IMR-90 (cell line): ENCODE results near the gene ADAMTSL2. TPM values are rescaled to one million over a fixed set of nuclear protein-coding genes. Genes with fewer than 3 reads are reported as not detected.

Experiments used
- ATAC-seq: fragments of 200-7000 bp; cut with Tn5 transposase; 2 replicates; pipeline ENCODE4 v1.9.1; 2020; ENCODE audit warnings: low read depth, mild to moderate bottlenecking, moderate library complexity
- BruUV-seq: library from RNA; stranded (reverse); fragments of 400-500 nt; replicated peaks from 2 replicates; lab custom pipeline; 2021; lab: Mats Ljungman, UMichigan
- CTCF ChIA-PET: fragments of 300-600 bp; formaldehyde crosslinking; extraction: SDS; loops from one replicate; lab custom pipeline; 2021; ENCODE audit warnings: antibody characterized with exemption; lab: Yijun Ruan, JAX
- POLR2A ChIA-PET: fragments of 300-600 bp; sonication (Branson Sonifier 250); formaldehyde crosslinking; loops from one replicate; lab custom pipeline; 2022; ENCODE audit warnings: antibody characterized with exemption; ENCODE audit not compliant: unreplicated experiment; lab: Charles Lee
- DNase-seq: peaks from one replicate; pipeline ENCODE4 v3.0.0; 2013
- H2AFZ ChIP-seq: replicated peaks from 2 replicates; pipeline ENCODE3; 2013; ENCODE audit warnings: low read length, mild to moderate bottlenecking; ENCODE audit not compliant: poor library complexity
- H2AK5ac ChIP-seq: 2 replicates; pipeline ENCODE4 v1.6.1; 2013; ENCODE audit warnings: low read depth, low read length, inconsistent platforms
- H2AK9ac ChIP-seq: replicated peaks from 2 replicates; pipeline ENCODE3; 2013; ENCODE audit warnings: mild to moderate bottlenecking, low read depth, low read length, moderate library complexity; ENCODE audit not compliant: poor library complexity
- H2BK120ac ChIP-seq: 2 replicates; pipeline ENCODE4 v1.6.1; 2013; ENCODE audit warnings: low read depth, low read length, inconsistent platforms
- H2BK15ac ChIP-seq: 3 replicates; pipeline ENCODE4 v1.6.1; 2013; ENCODE audit warnings: low read depth, low read length, inconsistent platforms
- H2BK20ac ChIP-seq: 2 replicates; pipeline ENCODE4 v1.6.1; 2013; ENCODE audit warnings: low read depth, mild to moderate bottlenecking, inconsistent platforms, low read length, moderate library complexity
- H2BK5ac ChIP-seq: 2 replicates; pipeline ENCODE4 v1.6.1; 2013; ENCODE audit warnings: mild to moderate bottlenecking, low read depth, low read length, inconsistent platforms; ENCODE audit not compliant: poor library complexity, severe bottlenecking
- H3K14ac ChIP-seq: replicated peaks from 2 replicates; pipeline ENCODE4 v1.6.1; 2013; ENCODE audit warnings: low read depth, low read length, inconsistent platforms
- H3K18ac ChIP-seq: 2 replicates; pipeline ENCODE4 v1.6.1; 2013; ENCODE audit warnings: low read depth, low read length, control low read depth
- H3K23ac ChIP-seq: 2 replicates; pipeline ENCODE4 v1.6.1; 2013; ENCODE audit warnings: low read depth, low read length, inconsistent platforms
- H3K27ac ChIP-seq: 2 replicates; pipeline ENCODE4 v1.5.1; 2013; ENCODE audit warnings: mild to moderate bottlenecking, control low read depth, low read length; ENCODE audit not compliant: insufficient read depth
- H3K27me3 ChIP-seq: 2 replicates; pipeline ENCODE4 v1.6.1; 2013; ENCODE audit warnings: low read length; ENCODE audit not compliant: control insufficient read depth, insufficient read depth
- H3K36me3 ChIP-seq: 2 replicates; pipeline ENCODE4 v1.6.1; 2013; ENCODE audit warnings: low read length, mixed read lengths; ENCODE audit not compliant: control insufficient read depth, insufficient read depth
- H3K4ac ChIP-seq: 2 replicates; pipeline ENCODE4 v1.6.1; 2013; ENCODE audit warnings: low read depth, low read length, inconsistent platforms
- H3K4me1 ChIP-seq: 2 replicates; pipeline ENCODE4 v1.6.1; 2013; ENCODE audit warnings: low read length, mixed read lengths; ENCODE audit not compliant: control insufficient read depth, insufficient read depth
- H3K4me2 ChIP-seq: 2 replicates; pipeline ENCODE4 v1.6.1; 2013; ENCODE audit warnings: low read depth, mild to moderate bottlenecking, control low read depth, low read length, moderate library complexity
- H3K4me3 ChIP-seq: 2 replicates; pipeline ENCODE4 v1.5.1; 2013; ENCODE audit warnings: low read depth, mild to moderate bottlenecking, control low read depth, low read length, moderate library complexity; ENCODE audit not compliant: insufficient read depth
- H3K56ac ChIP-seq: 2 replicates; pipeline ENCODE4 v1.6.1; 2013; ENCODE audit warnings: low read length, inconsistent platforms; ENCODE audit not compliant: insufficient read depth; ENCODE audit errors: extremely low read depth
- H3K79me1 ChIP-seq, 2 experiments: 2 replicates each; pipeline ENCODE4 v1.6.1; 2013; ENCODE audit warnings: low read length in 2 of 2, inconsistent platforms in 1 of 2, low read depth in 1 of 2
- H3K9ac ChIP-seq: 2 replicates; pipeline ENCODE4 v1.6.1; 2013; ENCODE audit warnings: low read depth, low read length, control low read depth
- H3K9me1 ChIP-seq: 2 replicates; pipeline ENCODE4 v1.6.1; 2013; ENCODE audit warnings: low read length, inconsistent platforms; ENCODE audit not compliant: insufficient read depth
- H3K9me3 ChIP-seq: 2 replicates; pipeline ENCODE4 v1.6.1; 2013; ENCODE audit warnings: low read length; ENCODE audit not compliant: control insufficient read depth, insufficient read depth
- H4K20me1 ChIP-seq: 2 replicates; pipeline ENCODE4 v1.6.1; 2013; ENCODE audit warnings: low read length, inconsistent platforms; ENCODE audit not compliant: insufficient read depth
- H4K5ac ChIP-seq: 2 replicates; pipeline ENCODE4 v1.6.1; 2013; ENCODE audit warnings: mild to moderate bottlenecking, low read depth, low read length, control low read depth
- H4K8ac ChIP-seq, 2 experiments: 2 replicates each; pipeline ENCODE4 v1.6.1; 2013; ENCODE audit warnings: low read depth in 2 of 2, low read length in 2 of 2, control low read depth in 1 of 2, inconsistent platforms in 1 of 2
- H4K91ac ChIP-seq: 2 replicates; pipeline ENCODE4 v1.6.1; 2013; ENCODE audit warnings: low read depth, low read length, inconsistent platforms; ENCODE audit not compliant: insufficient read depth
- BHLHE40 ChIP-seq: fragments of 150-350 bp; IDR thresholded peaks from 2 replicates; pipeline ENCODE4 v1.6.1; 2016; ENCODE audit warnings: mild to moderate bottlenecking, low read depth, low read length
- CHD1 ChIP-seq: IDR thresholded peaks from 2 replicates; pipeline ENCODE4 v1.6.1; 2012; ENCODE audit warnings: low read depth, low read length, improper control_type of control experiment
- ELK1 ChIP-seq: fragments of 150-350 bp; IDR thresholded peaks from 2 replicates; pipeline ENCODE4 v1.6.1; 2016; ENCODE audit warnings: low read depth, mild to moderate bottlenecking, low read length, moderate library complexity, borderline replicate concordance
- MAZ ChIP-seq: IDR thresholded peaks from 2 replicates; pipeline ENCODE4 v1.6.1; 2012; ENCODE audit warnings: low read depth, mild to moderate bottlenecking, low read length, improper control_type of control experiment, moderate library complexity, borderline replicate concordance
- RAD21 ChIP-seq: IDR thresholded peaks from 2 replicates; pipeline ENCODE4 v1.6.1; 2012; ENCODE audit warnings: low read length, improper control_type of control experiment
- RCOR1 ChIP-seq: IDR thresholded peaks from 2 replicates; pipeline ENCODE4 v1.6.1; 2012; ENCODE audit warnings: mild to moderate bottlenecking, low read length, improper control_type of control experiment; ENCODE audit not compliant: insufficient replicate concordance
- WGBS, 2 experiments: methylation state at CpG; one replicate each; pipeline versions ENCODE4 v1.1.5 to v1.1.7; 2013; ENCODE audit warnings: missing lambda C conversion rate in 2 of 2; ENCODE audit not compliant: insufficient read length in 1 of 2; ENCODE audit errors: extremely low coverage in 2 of 2; 5-methylcytosine and 5-hydroxymethylcytosine counted together
- dilution Hi-C: fragments of 300-500 bp; cut with HindIII; formaldehyde crosslinking; loops from one replicate; pipeline ENCODE4 v1.14.3; 2018; ENCODE audit warnings: low sequenced_read_pairs; ENCODE audit not compliant: unreplicated experiment
- in situ Hi-C: fragments of 300-500 bp; cut with MboI; formaldehyde crosslinking; loops from 3 replicates; pipeline ENCODE4 v1.14.3; 2019; ENCODE audit warnings: low sequenced_read_pairs, inconsistent platforms, mixed read lengths
- intact Hi-C: fragments of 100-400 bp; cut with micrococcal nuclease; formaldehyde crosslinking; loops from 2 replicates; pipeline ENCODE4 v1.10.0; 2022
- polyA plus RNA-seq, 3 experiments: library from polyadenylated mRNA; depleted of rRNA; stranded (reverse); fragments of >200 nt; gene quantifications; 2 replicates each; pipeline ENCODE4 v1.2.3, GENCODE V29; 2012; ENCODE audit warnings: low replicate concordance in 1 of 3
- total RNA-seq: library from RNA; depleted of rRNA; stranded (reverse); fragments of >200 nt; gene quantifications from 2 replicates; pipeline ENCODE4 v1.2.3, GENCODE V29; 2012
- TF ChIP-seq, protein P1 (sequence below): fragments of 150-350 bp; IDR thresholded peaks from 2 replicates; pipeline ENCODE4 v1.6.1; 2017; ENCODE audit warnings: mild to moderate bottlenecking, antibody characterized with exemption, low read length, low read depth

ADAMTSL2 gene
- total and polyA plus RNA-seq, 2 of the 4 experiments (the other 2 are of a cell fraction) = not detected

- Histone ChIP-seq H4K91ac (no peak overlapping the region), H2AK9ac (no peak overlapping the region), H3K56ac (no peak overlapping the region), H3K36me3 (no peaks in the 10 kb centered on the region), H3K14ac (no peak overlapping the region), H2BK20ac (no peak overlapping the region), H2AK5ac (no peak overlapping the region), H4K8ac (no peak overlapping the region), H4K20me1 (no peaks in the 10 kb centered on the region), H2BK5ac (no peak overlapping the region), H3K9ac (no peak overlapping the region), H3K27me3 (peaks cover 46% of the 10 kb centered on the region), H3K4me1 (no peaks in the 10 kb centered on the region), H3K9me1 (no peaks in the 10 kb centered on the region), H3K9me3 (no peaks in the 10 kb centered on the region), H3K4ac (no peak overlapping the region), H2BK120ac (no peak overlapping the region), H3K4me2 (no peak overlapping the region), H3K27ac (no peak overlapping the region), H2AFZ (no peak overlapping the region), H2BK15ac (no peak overlapping the region), H3K79me1 (no peaks in the 10 kb centered on the region), H4K5ac (no peak overlapping the region), H3K18ac (no peak overlapping the region), H3K23ac (no peak overlapping the region), H3K4me3 (no peak overlapping the region)
- BruUV-seq = no TSS peak
- whole genome bisulfite sequencing, 2 experiments = no CpG with 5 or more reads among the region's 15 CpGs
- intact Hi-C loops = no loop called here
- ChIA-PET CTCF (no interaction called here), POLR2A (no interaction called here)
- dilution Hi-C loops = no loop called here
- DNase-seq = no peak
- TF ChIP-seq RAD21 (no peak), ELK1 (no peak), BHLHE40 (no peak), CHD1 (no peak), RCOR1 (no peak), MAZ (no peak)
- TF ChIP-seq, protein P1, sequence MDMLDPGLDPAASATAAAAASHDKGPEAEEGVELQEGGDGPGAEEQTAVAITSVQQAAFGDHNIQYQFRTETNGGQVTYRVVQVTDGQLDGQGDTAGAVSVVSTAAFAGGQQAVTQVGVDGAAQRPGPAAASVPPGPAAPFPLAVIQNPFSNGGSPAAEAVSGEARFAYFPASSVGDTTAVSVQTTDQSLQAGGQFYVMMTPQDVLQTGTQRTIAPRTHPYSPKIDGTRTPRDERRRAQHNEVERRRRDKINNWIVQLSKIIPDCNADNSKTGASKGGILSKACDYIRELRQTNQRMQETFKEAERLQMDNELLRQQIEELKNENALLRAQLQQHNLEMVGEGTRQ = no peak
- peak; percentile 56 for ATAC-seq
- in situ Hi-C loops = no loop called here
These were observed 38.4 kb downstream of the ADAMTSL2 start for GRCh38 chr9:133572821-133573361.
